EL (cell line): Measurements from ENCODE around the gene FTL.

Experiments
- DNase-seq: peaks from one replicate; pipeline ENCODE4 v3.0.0-alpha.2; 2016

Gene FTL

GRCh38 chr19:48992581-48993174 lies 27.6 kb downstream of the FTL start:
- no peak for DNase-seq

- peak; percentile 100 for DNase-seq
Observed at GRCh38 chr19:48993175-48994034, 28.3 kb downstream of the FTL start, which contains the start of the genes GYS1 and RUVBL2. GYS1 (minus strand) TSS chr19:48993309; CDS start chr19:48993112, 197 bp downstream. RUVBL2 (plus strand) TSS chr19:48993887; CDS start chr19:48993912, 25 bp downstream.

DNA sequence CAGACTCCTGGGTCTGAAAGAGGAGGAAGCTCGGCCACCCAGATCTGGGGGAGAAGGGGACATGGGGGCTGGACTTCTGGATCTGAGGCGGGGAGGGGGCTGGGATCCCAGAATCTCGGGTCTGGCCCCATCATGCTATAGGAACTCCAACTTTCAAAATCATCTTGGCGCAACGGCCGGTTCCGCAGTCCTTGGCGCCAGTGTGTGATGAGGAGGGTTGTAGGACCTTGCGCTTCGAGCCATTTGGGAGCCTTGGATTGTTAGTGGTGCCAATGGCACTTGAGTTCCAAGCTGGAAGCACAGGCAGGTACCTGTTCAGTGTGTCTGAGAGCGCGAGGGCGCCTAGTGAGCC lies 28.9 kb downstream of the FTL start:
- DNase-seq, result no peak

DNA sequence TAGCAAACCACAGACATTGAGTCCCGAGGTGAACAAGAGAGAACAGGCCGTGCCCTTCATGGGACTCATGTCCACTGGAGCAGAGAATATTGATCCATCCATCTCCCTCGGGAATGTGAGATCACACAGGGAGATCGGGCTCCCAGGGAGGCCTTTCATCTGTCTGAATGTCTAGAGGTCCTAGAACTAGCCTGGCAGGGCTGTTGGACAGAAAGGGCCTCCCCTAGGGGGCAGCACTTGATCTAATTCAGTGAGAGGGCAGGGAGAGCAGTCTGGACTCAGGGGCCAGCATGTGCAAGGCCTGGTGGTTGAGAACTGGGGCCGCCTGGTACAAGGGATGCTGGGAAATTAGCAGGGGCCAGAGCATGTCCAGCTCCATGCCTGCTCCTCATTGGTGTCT lies 32.9 kb downstream of the FTL start:
- DNase-seq, result peak; percentile 71

DNA sequence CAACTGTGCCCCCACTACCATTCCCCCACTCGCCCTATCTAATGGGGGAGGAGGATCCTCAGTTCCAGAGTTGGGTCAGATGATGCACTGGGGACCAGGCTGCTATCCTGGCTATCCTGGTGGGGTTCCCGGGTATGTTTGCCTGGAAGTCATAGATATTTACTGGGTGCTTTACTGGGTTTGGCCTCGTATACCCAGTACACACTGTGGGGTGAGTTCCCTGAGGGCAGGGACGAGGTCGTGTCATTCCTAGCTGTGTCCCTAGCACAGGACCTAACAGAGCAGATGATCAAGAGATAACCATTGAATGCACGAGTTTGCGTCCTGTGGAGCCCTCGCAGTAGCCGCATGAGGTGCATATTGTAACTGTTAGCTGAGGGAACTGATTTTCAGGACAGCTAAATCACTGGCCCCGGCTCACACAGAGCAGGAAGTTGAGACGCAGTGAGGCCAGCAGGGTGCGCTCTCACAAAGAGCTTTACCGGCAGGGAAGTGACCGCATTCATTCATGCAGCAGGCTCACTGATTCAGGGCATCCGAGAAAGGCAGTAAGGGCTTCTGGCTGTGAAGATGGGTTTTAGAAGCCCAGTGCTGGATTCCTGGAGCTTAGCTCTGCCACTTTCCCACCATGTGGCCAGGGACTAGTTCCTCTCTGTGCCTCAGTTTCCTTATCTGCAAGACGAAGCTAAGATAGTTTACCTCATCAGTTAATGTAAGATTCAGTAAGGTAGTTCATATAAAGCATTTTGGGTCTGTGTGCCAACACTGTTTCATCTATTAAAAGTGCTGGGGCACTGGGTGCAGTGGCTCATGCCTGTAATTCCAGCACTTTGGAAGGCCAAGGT lies 34.6 kb downstream of the FTL start:
- DNase-seq, result peak; percentile 67

GRCh38 chr19:49004133-49004532 lies 39.0 kb downstream of the FTL start:
- no peak for DNase-seq

DNA sequence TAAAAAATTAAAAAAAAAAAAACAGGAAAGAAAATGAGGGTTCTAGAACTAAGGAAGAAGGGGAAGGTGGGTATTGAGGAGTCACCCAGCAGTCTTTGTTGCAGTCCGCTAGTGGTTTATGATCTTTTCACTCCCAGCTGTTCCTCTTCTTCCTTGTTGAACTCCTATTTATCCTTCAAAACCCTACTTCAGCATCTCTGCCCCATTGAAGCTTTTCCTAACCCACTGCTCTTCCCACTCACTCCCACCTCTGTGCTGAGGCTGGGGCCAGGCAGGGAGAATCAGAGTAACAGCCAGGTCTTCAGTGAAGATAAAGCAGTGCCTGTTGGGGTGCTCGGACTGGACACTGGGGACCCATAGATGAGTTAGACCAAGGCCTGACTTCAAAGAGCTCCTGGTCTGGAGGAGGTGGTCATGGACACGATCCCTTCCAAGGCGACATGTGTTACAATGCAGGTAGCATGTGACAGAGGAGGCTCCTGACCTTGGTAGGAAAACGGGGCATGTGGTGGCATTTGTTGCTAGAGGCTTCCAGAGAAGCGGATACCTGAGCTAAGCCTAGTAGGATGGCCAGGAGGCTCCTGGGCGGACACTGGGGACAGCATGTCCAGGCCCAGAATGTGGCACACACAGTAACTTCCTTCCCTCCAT lies 40.0 kb downstream of the FTL start:
- DNase-seq, result no peak

GRCh38 chr19:49006905-49007304 lies 41.8 kb downstream of the FTL start:
- DNase-seq, result no peak

GRCh38 chr19:49009828-49010227 lies 44.7 kb downstream of the FTL start:
- DNase-seq, result no peak

GRCh38 chr19:49010453-49010852 lies 45.3 kb downstream of the FTL start:
- DNase-seq, result no peak

DNA sequence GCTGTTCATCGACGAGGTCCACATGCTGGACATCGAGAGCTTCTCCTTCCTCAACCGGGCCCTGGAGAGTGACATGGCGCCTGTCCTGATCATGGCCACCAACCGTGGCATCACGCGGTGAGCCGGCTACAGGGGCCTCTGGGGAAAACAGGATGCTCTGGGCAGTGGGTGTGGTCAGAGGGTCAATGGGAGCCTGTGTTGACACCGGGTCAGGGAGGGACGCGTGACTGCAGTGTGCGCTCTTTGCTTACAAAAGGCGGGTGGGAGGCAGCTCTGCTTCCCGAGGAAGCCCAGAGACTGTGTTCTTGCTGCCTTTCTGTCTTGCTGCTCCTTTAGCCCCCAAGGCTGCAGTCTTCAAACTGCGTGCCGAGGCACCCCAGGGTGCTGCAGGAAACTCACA lies 46.1 kb downstream of the FTL start:
- no peak for DNase-seq

- DNase-seq, result peak; percentile 49
Observed at GRCh38 chr19:49014123-49014869, 49.2 kb downstream of the FTL start.

DNA sequence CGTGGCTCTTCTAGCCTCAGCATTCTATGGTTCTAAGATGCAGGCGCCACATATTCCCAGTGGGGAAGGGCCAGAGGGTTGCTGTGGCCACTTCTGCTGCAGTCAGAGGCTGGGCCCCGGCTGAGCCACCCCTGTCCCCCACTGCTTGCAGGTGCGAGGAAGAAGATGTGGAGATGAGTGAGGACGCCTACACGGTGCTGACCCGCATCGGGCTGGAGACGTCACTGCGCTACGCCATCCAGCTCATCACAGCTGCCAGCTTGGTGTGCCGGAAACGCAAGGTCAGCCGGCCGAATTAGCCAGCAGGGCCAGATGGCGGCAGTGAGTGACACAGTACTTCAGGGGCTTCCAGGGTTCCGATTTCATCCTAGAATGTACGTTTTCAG lies 49.8 kb downstream of the FTL start:
- no peak for DNase-seq

DNA sequence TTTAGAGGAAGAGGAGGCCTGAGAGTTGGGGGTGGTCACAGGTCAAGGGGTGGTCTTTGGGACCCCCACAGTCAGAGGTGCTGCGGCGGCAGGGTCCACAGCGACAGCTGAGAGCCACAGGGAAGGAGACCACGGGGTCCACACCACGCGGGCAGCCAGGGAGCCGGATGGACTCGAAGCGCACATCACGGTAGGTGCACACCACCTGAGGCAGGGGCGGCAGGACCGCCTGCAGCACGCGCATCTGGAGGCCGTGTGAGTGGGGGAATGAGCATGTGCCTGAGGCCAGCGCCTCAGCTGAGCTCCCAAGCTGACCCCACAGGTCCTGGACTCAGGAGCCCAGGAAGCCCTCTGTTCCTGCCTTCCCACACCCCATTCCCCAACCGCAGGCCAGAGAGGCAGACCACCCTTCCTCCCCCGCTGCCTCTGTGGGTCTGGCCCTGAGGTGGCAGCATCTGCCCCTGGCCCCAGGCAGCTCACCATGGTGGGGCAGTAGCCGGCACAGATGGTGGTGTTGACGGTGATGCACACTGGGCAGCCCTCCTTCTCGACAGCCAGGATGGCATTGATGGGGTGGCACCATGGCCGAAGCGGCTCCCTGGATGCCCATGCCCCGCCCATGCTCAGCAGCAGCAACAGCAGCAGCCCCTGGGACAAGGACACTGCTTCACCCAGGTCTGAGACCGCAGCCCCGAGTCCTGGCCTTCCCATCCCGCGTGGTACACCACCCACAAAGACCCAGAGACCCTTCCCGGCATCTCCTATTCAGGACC lies 51.1 kb downstream of the FTL start:
- no peak for DNase-seq
